SU-DHL-6 (cell line): ENCODE measurements around the gene RANBP9.

ENCODE experiments used
- H2AFZ ChIP-seq: fragments of 200-600 bp; sonication (generic); 2 replicates; pipeline ENCODE4 v1.6.1; 2014; ENCODE audit warnings: low read depth, mild to moderate bottlenecking, moderate library complexity, mixed read lengths, antibody characterized with exemption, low read length; ENCODE audit not compliant: severe bottlenecking
- H3F3A ChIP-seq: fragments of 200-600 bp; shearing (Covaris generic); 2 replicates; pipeline ENCODE4 v1.6.0; 2016; ENCODE audit warnings: antibody characterized with exemption, mild to moderate bottlenecking; ENCODE audit not compliant: insufficient read depth
- H3K27ac ChIP-seq: fragments of 200-600 bp; sonication (generic); 2 replicates; pipeline ENCODE4 v1.5.1; 2016; ENCODE audit warnings: low read depth, mild to moderate bottlenecking, low read length, moderate library complexity, mixed read lengths
- H3K27me3 ChIP-seq: fragments of 200-600 bp; sonication (generic), shearing (Covaris generic); 2 replicates; pipeline ENCODE4 v1.6.0; 2014; ENCODE audit warnings: mild to moderate bottlenecking, low read length
- H3K36me3 ChIP-seq: fragments of 200-600 bp; sonication (generic); 2 replicates; pipeline ENCODE4 v1.6.1; 2014; ENCODE audit warnings: mild to moderate bottlenecking, low read length, mixed read lengths
- H3K4me2 ChIP-seq: fragments of 300-600, 200-600 bp; shearing (Covaris generic), sonication (generic); 2 replicates; pipeline ENCODE4 v1.6.0; 2014; ENCODE audit warnings: low read length, low read depth, mild to moderate bottlenecking; ENCODE audit not compliant: poor library complexity, severe bottlenecking
- H3K4me3 ChIP-seq: fragments of 200-600 bp; sonication (generic); 2 replicates; pipeline ENCODE4 v1.5.1; 2014; ENCODE audit warnings: antibody characterized with exemption, low read length, mild to moderate bottlenecking, mixed read lengths; ENCODE audit not compliant: insufficient read depth, poor library complexity, severe bottlenecking
- H3K79me2 ChIP-seq: fragments of 200-600 bp; sonication (generic); 2 replicates; pipeline ENCODE4 v1.6.1; 2014; ENCODE audit warnings: mild to moderate bottlenecking, low read length, moderate library complexity; ENCODE audit not compliant: insufficient read depth
- H3K9ac ChIP-seq: fragments of 200-600 bp; sonication (generic); 2 replicates; pipeline ENCODE4 v1.7.0; 2014; ENCODE audit warnings: mild to moderate bottlenecking, low read length
- H3K9me2 ChIP-seq: fragments of 200-600 bp; sonication (generic); replicated peaks from 2 replicates; pipeline ENCODE4 v1.6.1; 2014; ENCODE audit warnings: low read length; ENCODE audit not compliant: insufficient read depth
- H3K9me3 ChIP-seq: fragments of 200-600 bp; sonication (generic); 2 replicates; pipeline ENCODE4 v1.6.1; 2014; ENCODE audit warnings: low read length, mixed read lengths; ENCODE audit not compliant: insufficient read depth
- H4K20me1 ChIP-seq: fragments of 200-600 bp; sonication (generic); 2 replicates; pipeline ENCODE4 v1.6.1; 2014; ENCODE audit warnings: low read depth, mild to moderate bottlenecking, antibody characterized with exemption, low read length, moderate library complexity, mixed read lengths
- EZH2phosphoT487 ChIP-seq: fragments of 200-600 bp; sonication (generic), shearing (Covaris generic); conservative IDR thresholded peaks from 2 replicates; pipeline ENCODE4 v1.6.1; 2018; ENCODE audit warnings: mild to moderate bottlenecking, antibody characterized with exemption, low read length, moderate library complexity, mixed read lengths
- TF ChIP-seq, protein P1 (sequence below): fragments of 200-600 bp; sonication (generic); IDR thresholded peaks from one replicate; pipeline ENCODE4 v1.5.1; 2017; ENCODE audit warnings: antibody characterized with exemption, mild to moderate bottlenecking, low read length, moderate library complexity; ENCODE audit not compliant: insufficient read depth, poor library complexity, severe bottlenecking

The RANBP9 gene

DNA sequence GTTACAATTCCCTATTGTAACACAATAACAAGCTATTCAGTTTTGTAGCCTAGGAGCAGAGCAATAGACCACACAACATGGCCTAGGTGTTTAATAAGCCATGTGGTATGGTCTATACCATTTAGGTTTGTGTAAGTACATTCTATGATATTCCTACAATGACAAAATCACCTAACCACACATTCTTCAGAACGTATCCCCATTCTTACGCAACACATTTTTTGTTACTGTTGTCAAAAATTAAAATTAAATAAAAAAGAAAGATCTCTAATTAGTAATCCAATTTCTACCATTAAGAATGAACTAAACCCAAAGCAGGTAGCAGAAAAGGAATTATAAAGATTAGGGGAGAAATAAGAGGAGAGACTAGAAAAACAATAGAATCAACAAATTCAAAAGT, 44.0 kb downstream of the RANBP9 start:
- H4K20me1 ChIP-seq = peaks cover 71% of the 10 kb centered on the region
- H3K4me2 ChIP-seq = no peak overlapping the region
- no peaks in the 10 kb centered on the region for H3K9me2 ChIP-seq
- no peaks in the 10 kb centered on the region for H3K27me3 ChIP-seq
- peaks cover 3% of the 10 kb centered on the region for H3F3A ChIP-seq
- no peak overlapping the region for H3K4me3 ChIP-seq
- H2AFZ ChIP-seq = no peak overlapping the region
- H3K79me2 ChIP-seq = peaks cover 98% of the 10 kb centered on the region
- no peak overlapping the region for H3K27ac ChIP-seq
- no peaks in the 10 kb centered on the region for H3K9me3 ChIP-seq
- H3K36me3 ChIP-seq = peaks cover 15% of the 10 kb centered on the region
- TF ChIP-seq, protein P1, sequence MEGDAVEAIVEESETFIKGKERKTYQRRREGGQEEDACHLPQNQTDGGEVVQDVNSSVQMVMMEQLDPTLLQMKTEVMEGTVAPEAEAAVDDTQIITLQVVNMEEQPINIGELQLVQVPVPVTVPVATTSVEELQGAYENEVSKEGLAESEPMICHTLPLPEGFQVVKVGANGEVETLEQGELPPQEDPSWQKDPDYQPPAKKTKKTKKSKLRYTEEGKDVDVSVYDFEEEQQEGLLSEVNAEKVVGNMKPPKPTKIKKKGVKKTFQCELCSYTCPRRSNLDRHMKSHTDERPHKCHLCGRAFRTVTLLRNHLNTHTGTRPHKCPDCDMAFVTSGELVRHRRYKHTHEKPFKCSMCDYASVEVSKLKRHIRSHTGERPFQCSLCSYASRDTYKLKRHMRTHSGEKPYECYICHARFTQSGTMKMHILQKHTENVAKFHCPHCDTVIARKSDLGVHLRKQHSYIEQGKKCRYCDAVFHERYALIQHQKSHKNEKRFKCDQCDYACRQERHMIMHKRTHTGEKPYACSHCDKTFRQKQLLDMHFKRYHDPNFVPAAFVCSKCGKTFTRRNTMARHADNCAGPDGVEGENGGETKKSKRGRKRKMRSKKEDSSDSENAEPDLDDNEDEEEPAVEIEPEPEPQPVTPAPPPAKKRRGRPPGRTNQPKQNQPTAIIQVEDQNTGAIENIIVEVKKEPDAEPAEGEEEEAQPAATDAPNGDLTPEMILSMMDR = no peak
- TF ChIP-seq EZH2phosphoT487 = no peak
- no peak overlapping the region for H3K9ac ChIP-seq

DNA sequence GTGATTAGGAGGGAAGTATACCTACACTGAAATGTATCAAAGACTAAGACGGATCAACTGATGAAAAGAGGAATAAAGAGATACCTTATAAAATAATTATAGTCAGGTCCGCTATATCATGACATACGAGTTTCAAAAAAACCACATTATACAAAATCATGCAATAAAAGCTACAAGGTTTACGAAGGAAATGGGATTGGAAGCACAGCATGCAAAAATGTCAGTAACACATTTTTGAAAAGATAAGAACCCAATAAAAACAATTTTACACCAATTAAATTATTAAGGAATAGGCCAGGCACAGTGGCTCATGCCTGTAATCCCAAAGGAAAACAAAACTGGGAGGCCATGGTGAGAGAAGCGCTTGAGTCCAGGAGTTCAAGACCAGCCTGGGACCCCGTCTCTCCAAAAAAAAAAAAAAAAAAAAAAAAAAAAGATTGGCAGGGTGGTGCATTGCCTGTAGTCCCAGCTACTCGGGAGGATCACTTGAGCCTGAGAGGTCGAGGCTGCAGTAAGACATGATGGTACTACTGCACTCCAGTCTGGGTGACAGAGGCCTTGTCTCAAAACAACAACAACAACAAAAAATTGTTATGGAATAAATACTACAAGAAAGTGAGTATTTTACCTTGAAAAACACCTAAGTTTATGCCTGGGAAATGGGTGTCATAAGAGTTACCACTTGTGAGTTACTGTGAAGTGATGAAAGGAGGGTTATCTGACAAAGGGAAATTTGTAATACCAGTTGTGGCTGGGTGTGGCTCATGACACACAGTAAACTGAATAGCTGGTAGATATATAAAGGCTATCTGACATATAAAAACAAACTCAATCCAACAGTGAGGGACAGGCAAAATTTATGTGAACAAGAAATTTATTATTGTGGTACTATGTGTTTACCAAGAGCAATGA, 45.2 kb downstream of the RANBP9 start:
- no peak overlapping the region for H3K27ac ChIP-seq
- no peak overlapping the region for H3K4me2 ChIP-seq
- no peaks in the 10 kb centered on the region for H3K9me2 ChIP-seq
- H3F3A ChIP-seq = no peaks in the 10 kb centered on the region; the same call in 1 of the 2 replicates
- H3K9ac ChIP-seq = no peak overlapping the region
- no peak for TF ChIP-seq EZH2phosphoT487
- no peaks in the 10 kb centered on the region for H3K9me3 ChIP-seq
- H3K79me2 ChIP-seq = peaks cover 98% of the 10 kb centered on the region
- H2AFZ ChIP-seq = no peak overlapping the region
- H3K27me3 ChIP-seq = no peaks in the 10 kb centered on the region
- peaks cover 10% of the 10 kb centered on the region for H3K36me3 ChIP-seq
- peaks cover 75% of the 10 kb centered on the region for H4K20me1 ChIP-seq
- no peak overlapping the region for H3K4me3 ChIP-seq

DNA sequence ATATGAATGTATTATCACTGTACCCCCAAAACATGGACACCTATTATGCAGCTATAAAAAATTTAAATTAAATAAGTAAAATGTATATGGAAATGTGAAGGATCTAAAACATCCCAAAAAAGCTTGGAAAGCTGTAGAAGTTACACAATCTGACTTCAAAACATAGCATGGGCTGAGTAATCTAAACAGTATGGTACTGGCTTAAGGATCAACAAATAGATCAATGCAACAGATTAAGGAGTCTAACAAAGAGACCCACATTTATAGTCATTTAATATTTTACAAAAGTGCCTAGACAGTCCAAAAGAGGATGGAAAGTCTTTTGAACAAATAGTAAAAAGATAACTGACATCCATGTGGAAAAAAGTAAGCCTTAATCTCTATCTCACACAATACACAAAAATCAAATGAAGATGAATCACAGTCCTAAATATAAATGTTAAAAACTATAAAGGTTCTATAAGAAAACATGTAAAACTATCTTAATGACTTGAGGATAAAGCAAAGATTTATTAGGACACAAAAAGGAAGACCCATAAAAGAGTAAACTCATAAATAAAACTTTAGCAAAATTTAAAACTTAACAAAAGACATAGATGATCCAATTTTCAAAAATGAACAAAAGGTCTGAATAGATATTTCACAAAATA, 46.8 kb downstream of the RANBP9 start:
- TF ChIP-seq EZH2phosphoT487 = no peak
- TF ChIP-seq, protein P1 = no peak
- no peak overlapping the region for H3K4me2 ChIP-seq
- H3K9me2 ChIP-seq = no peaks in the 10 kb centered on the region
- peaks cover 2% of the 10 kb centered on the region; the same call in 1 of the 2 replicates for H3K36me3 ChIP-seq
- peaks cover 89% of the 10 kb centered on the region for H4K20me1 ChIP-seq
- no peak overlapping the region for H3K27ac ChIP-seq
- no peaks in the 10 kb centered on the region for H3K27me3 ChIP-seq
- H3K9ac ChIP-seq = no peak overlapping the region
- no peaks in the 10 kb centered on the region for H3K9me3 ChIP-seq
- H3K4me3 ChIP-seq = no peak overlapping the region
- H3F3A ChIP-seq = no peaks in the 10 kb centered on the region; the same call in 1 of the 2 replicates
- H3K79me2 ChIP-seq = peaks cover 100% of the 10 kb centered on the region
- no peak overlapping the region for H2AFZ ChIP-seq
